GM23338 (cell line): Measurements from ENCODE around the gene POR. TPM values are rescaled to one million over a fixed set of nuclear protein-coding genes. Genes with fewer than 3 reads are reported as not detected.

Experiments
- ATAC-seq: fragments of 200-7000 bp; cut with Tn5 transposase; 3 replicates; pipeline ENCODE4 v1.9.1; 2020
- DNase-seq: peaks from one replicate; pipeline ENCODE4 v3.0.0-alpha.2; 2015; ENCODE audit warnings: low spot score
- H2AFZ ChIP-seq: fragments of 200-600 bp; sonication (generic); 2 replicates; pipeline ENCODE4 v1.8.0; 2016; ENCODE audit warnings: antibody characterized with exemption, mild to moderate bottlenecking, moderate library complexity
- H3F3A ChIP-seq: fragments of 200-600 bp; sonication (generic); replicated peaks from 2 replicates; pipeline ENCODE4 v1.8.0; 2017; ENCODE audit warnings: antibody characterized with exemption, mixed run types, low read depth
- H3K27ac ChIP-seq: fragments of 200-600 bp; sonication (generic); 2 replicates; pipeline ENCODE4 v1.6.1; 2016; ENCODE audit warnings: low read depth
- H3K27me3 ChIP-seq: fragments of 200-600 bp; sonication (generic); 2 replicates; pipeline ENCODE4 v1.8.0; 2016; ENCODE audit warnings: mild to moderate bottlenecking, mixed run types, moderate library complexity; ENCODE audit not compliant: insufficient read depth
- H3K36me3 ChIP-seq: fragments of 200-600 bp; sonication (generic); 2 replicates; pipeline ENCODE4 v1.8.0; 2016; ENCODE audit warnings: mild to moderate bottlenecking; ENCODE audit not compliant: insufficient read depth
- H3K4me1 ChIP-seq: fragments of 200-600 bp; sonication (generic); 2 replicates; pipeline ENCODE4 v1.8.0; 2016; ENCODE audit warnings: mild to moderate bottlenecking, moderate library complexity; ENCODE audit not compliant: insufficient read depth
- H3K4me2 ChIP-seq: fragments of 200-600 bp; sonication (generic); 2 replicates; pipeline ENCODE4 v1.7.1; 2017; ENCODE audit warnings: mixed run types
- H3K4me3 ChIP-seq: fragments of 200-600 bp; sonication (generic); 2 replicates; pipeline ENCODE4 v1.6.1; 2016; ENCODE audit warnings: mixed run types
- H3K79me2 ChIP-seq: fragments of 200-600 bp; sonication (generic); replicated peaks from 2 replicates; pipeline ENCODE4 v1.8.0; 2017; ENCODE audit warnings: mild to moderate bottlenecking; ENCODE audit not compliant: insufficient read depth
- H3K9me2 ChIP-seq: fragments of 200-600 bp; sonication (generic); 2 replicates; pipeline ENCODE4 v1.8.0; 2017; ENCODE audit not compliant: insufficient read depth
- H4K20me1 ChIP-seq: fragments of 200-600 bp; sonication (generic); replicated peaks from 2 replicates; pipeline ENCODE4 v1.8.0; 2017; ENCODE audit warnings: mild to moderate bottlenecking; ENCODE audit not compliant: insufficient read depth
- H3K27ac Mint-ChIP-seq: 2 replicates; pipeline ENCODE4 v1.8.0; 2020; ENCODE audit warnings: inconsistent platforms, mild to moderate bottlenecking, moderate library complexity, mixed read lengths
- H3K27me3 Mint-ChIP-seq: 3 replicates; pipeline ENCODE4 v1.8.0; 2022; ENCODE audit warnings: low read depth, mild to moderate bottlenecking, moderate library complexity, mixed read lengths, inconsistent platforms; ENCODE audit not compliant: insufficient read depth, poor library complexity
- H3K36me3 Mint-ChIP-seq: 3 replicates; pipeline ENCODE4 v1.8.0; 2021; ENCODE audit warnings: low read depth, mild to moderate bottlenecking, inconsistent platforms, moderate library complexity, mixed read lengths
- H3K4me1 Mint-ChIP-seq: 3 replicates; pipeline ENCODE4 v1.8.0; 2020; ENCODE audit warnings: mild to moderate bottlenecking, inconsistent platforms, mixed read lengths
- H3K4me3 Mint-ChIP-seq: 3 replicates; pipeline ENCODE4 v1.8.0; 2021; ENCODE audit warnings: moderate library complexity, mild to moderate bottlenecking, inconsistent platforms, mixed read lengths
- H3K9me3 Mint-ChIP-seq: 3 replicates; pipeline ENCODE4 v1.8.0; 2020; ENCODE audit warnings: moderate library complexity, mild to moderate bottlenecking, inconsistent platforms, mixed read lengths
- CREB1 ChIP-seq: fragments of 250-450 bp; sonication (Bioruptor Pico); IDR thresholded peaks from 2 replicates; pipeline ENCODE4 v1.5.0; 2020; ENCODE audit warnings: low read depth, mild to moderate bottlenecking, moderate library complexity
- CTCF ChIP-seq, 2 experiments: fragments of 200-600 bp in 1 of 2; sonication (generic) in 1 of 2; conservative IDR thresholded peaks; 2 replicates each; pipeline versions ENCODE4 v1.5.1 to v1.6.1; 2016 to 2017; ENCODE audit warnings: antibody characterized with exemption in 2 of 2, low read depth in 2 of 2, mild to moderate bottlenecking in 2 of 2, moderate library complexity in 1 of 2
- ETS1 ChIP-seq: IDR thresholded peaks from 2 replicates; pipeline ENCODE4 v1.6.1; 2016; ENCODE audit warnings: antibody characterized with exemption
- EZH2 ChIP-seq: fragments of 200-600 bp; sonication (generic); IDR thresholded peaks from one replicate; pipeline ENCODE4 v1.8.0; 2017; ENCODE audit warnings: antibody characterized with exemption, mild to moderate bottlenecking, low read depth; ENCODE audit not compliant: unreplicated experiment
- EZH2phosphoT487 ChIP-seq: fragments of 200-600 bp; sonication (generic); IDR thresholded peaks from one replicate; pipeline ENCODE4 v1.8.1; 2018; ENCODE audit warnings: antibody characterized with exemption; ENCODE audit not compliant: unreplicated experiment
- JUNB ChIP-seq: IDR thresholded peaks from one replicate; pipeline ENCODE4 v1.6.1; 2016; ENCODE audit warnings: antibody characterized with exemption; ENCODE audit not compliant: unreplicated experiment
- NANOG ChIP-seq: IDR thresholded peaks from 2 replicates; pipeline ENCODE4 v1.6.1; 2016; ENCODE audit warnings: antibody characterized with exemption, borderline replicate concordance
- POLR2AphosphoS5 ChIP-seq: IDR thresholded peaks from 2 replicates; pipeline ENCODE4 v1.6.1; 2016; ENCODE audit warnings: antibody characterized with exemption, low read depth
- REST ChIP-seq: IDR thresholded peaks from one replicate; pipeline ENCODE4 v1.6.1; 2018; ENCODE audit warnings: antibody characterized with exemption; ENCODE audit not compliant: unreplicated experiment
- STAT1 ChIP-seq: IDR thresholded peaks from one replicate; pipeline ENCODE4 v1.6.1; 2016; ENCODE audit warnings: antibody characterized with exemption; ENCODE audit not compliant: unreplicated experiment
- ZNF114 ChIP-seq: fragments of 250-450 bp; sonication (Bioruptor Pico); IDR thresholded peaks from 2 replicates; pipeline ENCODE4 v1.5.0; 2020; ENCODE audit warnings: mild to moderate bottlenecking, moderate library complexity
- ZNF331 ChIP-seq: fragments of 250-450 bp; sonication (Bioruptor Pico); IDR thresholded peaks from 2 replicates; pipeline ENCODE4 v1.5.0; 2020; ENCODE audit warnings: low read depth, mild to moderate bottlenecking, moderate library complexity
- ZNF462 ChIP-seq: fragments of 250-450 bp; sonication (Bioruptor Pico); IDR thresholded peaks from 2 replicates; pipeline ENCODE4 v1.5.0; 2020; ENCODE audit warnings: mild to moderate bottlenecking, moderate library complexity
- polyA plus RNA-seq: library from polyadenylated mRNA; unstranded; fragments of >200 nt; fragmentation: Nextera tagmentation; extraction: Ambion mirVana; gene quantifications from 2 replicates; pipeline ENCODE4 v1.2.1, GENCODE V29; 2016
- total RNA-seq: library from RNA; depleted of rRNA; stranded (reverse); fragments of >200 nt; shearing (Covaris generic); gene quantifications from 2 replicates; pipeline ENCODE4 v1.2.3, GENCODE V29; 2014

Gene POR
- total and polyA plus RNA-seq, 2 experiments from 2014 or later, result 126 to 164 TPM

GRCh38 chr7:75985009-75985517 lies 70.1 kb downstream of the POR start:
- Histone ChIP-seq H4K20me1 (no peaks in the 10 kb centered on the region), H3K4me3 (no peak overlapping the region), H3K36me3 (no peaks in the 10 kb centered on the region; the same call in 1 of the 2 replicates), H2AFZ (no peak overlapping the region), H3K79me2 (no peaks in the 10 kb centered on the region), H3F3A (no peaks in the 10 kb centered on the region), H3K4me2 (no peak overlapping the region), H3K9me2 (no peaks in the 10 kb centered on the region), H3K4me1 (no peaks in the 10 kb centered on the region), H3K27me3 (no peaks in the 10 kb centered on the region), H3K27ac (no peak overlapping the region)
- peaks cover 10% of the 10 kb centered on the region for H3K4me1 Mint-ChIP-seq
- no peak overlapping the region for H3K4me3 Mint-ChIP-seq
- no peaks in the 10 kb centered on the region for H3K9me3 Mint-ChIP-seq
- no peak overlapping the region for H3K27ac Mint-ChIP-seq
- TF ChIP-seq NANOG, result no peak
- no peak for TF ChIP-seq ZNF114 (CRISPR knock-in tag)
- TF ChIP-seq REST, result no peak
- TF ChIP-seq CREB1 (CRISPR knock-in tag), result no peak
- no peak for TF ChIP-seq ZNF462
- no peak for TF ChIP-seq STAT1
- no peak for TF ChIP-seq CTCF (conservative IDR thresholded peaks at IDR 0.05; ENCODE audit: low read depth in 2 of 2)
- no peak for TF ChIP-seq EZH2phosphoT487
- no peak for TF ChIP-seq EZH2
- TF ChIP-seq ETS1, result no peak
- no peak for TF ChIP-seq ZNF331 (CRISPR knock-in tag)
- no peak for TF ChIP-seq POLR2AphosphoS5
- TF ChIP-seq JUNB, result no peak
- peaks cover 27% of the 10 kb centered on the region for H3K36me3 Mint-ChIP-seq
- DNase-seq (no peak), ATAC-seq (no peak)
- peaks cover 18% of the 10 kb centered on the region for H3K27me3 Mint-ChIP-seq
